GM20431 (cell line): ENCODE data around the gene GNPTG.
"Not testable (repeated sequence)": the region's sequence is repeated elsewhere in the genome, so short reads cannot be mapped to it uniquely, and the experiment has no call there.

Experiments
- in situ Hi-C: fragments of 300-500 bp; cut with MseI, MboI; formaldehyde crosslinking; loops from one replicate; pipeline ENCODE4 v1.15.0; 2020; ENCODE audit warnings: low sequenced_read_pairs; ENCODE audit not compliant: unreplicated experiment

GNPTG gene

DNA sequence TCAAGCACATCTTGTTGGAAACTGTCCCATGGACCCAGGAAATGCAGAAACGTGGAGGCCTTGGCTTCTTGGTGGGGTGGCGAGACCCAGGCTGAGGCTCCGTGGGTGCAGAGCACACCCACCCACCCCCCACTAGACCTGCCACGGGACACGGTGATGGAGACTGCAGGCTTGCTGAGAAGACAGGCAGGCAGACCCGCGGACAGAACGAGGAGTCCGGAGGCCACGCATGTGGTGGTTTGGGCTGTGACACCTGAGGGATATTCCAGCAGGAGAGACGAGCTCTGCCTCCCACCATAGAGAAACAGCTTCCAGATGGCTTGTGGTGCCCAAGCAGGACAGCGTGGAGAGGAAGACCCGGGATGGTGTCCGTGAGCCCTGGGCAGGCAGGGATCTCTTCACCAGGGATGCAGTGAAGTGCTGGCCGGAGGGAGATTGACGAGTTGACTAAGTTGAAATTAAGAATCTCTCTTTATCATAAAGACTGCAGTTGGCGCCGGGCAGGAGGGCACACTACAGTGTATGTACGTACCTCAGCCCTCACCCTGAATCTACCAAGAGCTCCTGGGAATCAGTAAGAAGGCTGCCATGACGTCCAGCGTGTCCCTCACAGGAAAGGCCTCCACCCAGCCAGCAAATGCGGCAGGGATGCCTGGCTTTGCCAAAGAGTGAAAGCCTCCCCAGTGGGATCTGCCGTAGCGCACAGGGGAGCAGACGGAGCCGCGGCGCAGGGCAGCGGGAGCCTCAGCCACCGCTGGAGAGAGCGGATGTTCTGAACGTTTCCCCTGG, 34.1 kb upstream of the GNPTG start:
- in situ Hi-C loops = no loop called here

DNA sequence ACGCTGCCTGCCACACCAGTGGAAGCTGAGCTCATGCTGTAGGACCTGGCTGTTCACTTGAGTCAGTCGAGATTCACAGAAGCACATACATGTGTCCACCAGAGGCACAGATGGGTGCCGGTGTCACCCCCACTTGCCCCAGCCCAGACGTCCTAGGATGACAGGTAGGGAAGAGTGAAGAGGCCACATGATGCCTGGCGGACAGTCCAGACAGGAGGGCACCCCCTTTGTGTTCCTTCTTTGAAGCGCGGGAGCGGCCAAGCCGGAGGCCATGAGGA, 33.5 kb upstream of the GNPTG start:
- in situ Hi-C loops = no loop called here

DNA sequence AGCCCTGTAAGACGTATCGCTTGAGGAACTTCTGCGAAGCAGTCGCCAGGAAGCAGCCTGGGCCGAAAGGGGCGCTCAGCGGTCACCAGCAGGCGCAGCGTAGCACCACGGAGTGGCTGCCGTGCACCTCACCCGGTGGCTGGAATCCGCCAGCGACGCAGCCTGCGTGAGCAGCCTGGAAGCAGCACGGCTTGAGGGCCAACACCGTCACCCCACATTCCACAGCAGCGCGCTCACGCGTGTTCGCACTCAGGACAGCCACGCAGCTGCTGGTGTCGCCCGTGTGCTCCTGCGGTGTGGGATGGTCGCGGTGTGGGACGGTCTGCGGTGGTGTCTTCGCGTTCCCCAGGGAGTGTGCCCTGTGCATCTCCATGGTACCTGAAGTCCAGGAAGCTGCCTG, 32.7 kb upstream of the GNPTG start:
- in situ Hi-C loops = no loop called here

DNA sequence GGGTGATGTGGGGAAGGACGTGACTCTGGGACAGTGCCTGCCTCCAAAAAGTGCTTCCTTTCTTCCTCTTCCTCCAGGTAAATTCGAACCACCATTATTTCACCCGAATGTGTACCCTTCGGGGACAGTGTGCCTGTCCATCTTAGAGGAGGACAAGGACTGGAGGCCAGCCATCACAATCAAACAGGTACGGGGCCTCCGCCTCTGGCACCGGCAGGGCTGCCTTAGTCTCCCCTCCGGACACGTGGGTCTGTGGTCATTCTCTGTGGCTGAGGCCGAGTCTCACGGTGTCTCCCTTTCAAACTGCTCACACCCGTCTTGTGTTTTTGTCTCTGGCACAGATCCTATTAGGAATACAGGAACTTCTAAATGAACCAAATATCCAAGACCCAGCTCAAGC, 31.6 kb upstream of the GNPTG start:
- in situ Hi-C loops = no loop called here

DNA sequence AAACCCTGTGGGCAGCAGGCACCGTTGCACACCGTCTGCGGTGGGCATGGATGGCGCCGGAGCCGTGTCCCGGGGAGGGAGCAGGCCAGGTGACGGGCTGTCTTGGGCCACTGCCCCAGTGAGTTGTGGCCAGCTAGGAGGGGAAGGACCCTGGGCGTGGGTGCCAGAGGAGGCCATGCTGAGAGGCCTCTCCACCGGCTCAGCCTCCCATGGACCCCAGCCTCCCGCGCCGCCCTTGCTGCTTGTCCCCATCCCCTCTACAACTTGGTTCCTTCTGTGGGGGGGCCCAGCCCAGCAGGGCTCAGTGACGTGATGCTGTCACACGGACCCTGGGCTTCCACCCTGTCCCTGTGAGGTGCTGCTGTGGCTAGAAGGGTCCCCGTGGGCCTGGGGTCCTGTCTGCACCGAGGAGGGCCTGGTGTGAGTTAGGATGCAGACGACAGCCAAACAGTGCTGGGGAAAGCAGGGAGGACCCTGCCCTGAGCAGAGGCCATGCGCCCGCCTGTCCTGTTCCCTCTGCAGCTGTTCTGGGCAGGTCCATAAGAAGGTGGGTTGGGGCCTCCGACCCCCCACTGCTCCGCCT, 31.0 kb upstream of the GNPTG start:
- in situ Hi-C loops = no loop called here

DNA sequence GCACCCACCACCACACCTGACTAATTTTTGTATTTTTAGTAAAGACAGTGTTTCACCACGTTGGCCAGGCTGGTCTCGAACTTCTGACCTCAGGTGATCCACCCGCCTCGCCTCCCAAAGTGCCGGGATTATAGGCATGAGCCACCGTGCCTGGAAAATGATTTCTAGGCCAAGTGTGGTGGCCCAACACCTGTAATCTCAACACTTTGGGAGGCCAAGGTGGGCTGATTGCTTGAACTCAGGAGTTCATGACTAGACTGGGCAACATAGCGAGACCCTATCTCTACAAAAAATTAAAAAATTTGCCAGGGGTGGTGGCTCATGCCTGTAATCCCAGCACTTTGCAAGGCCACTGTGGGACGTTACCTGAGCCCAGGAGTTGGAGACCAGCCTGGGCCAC, 29.3 kb upstream of the GNPTG start:
- in situ Hi-C loops = no loop called here

DNA sequence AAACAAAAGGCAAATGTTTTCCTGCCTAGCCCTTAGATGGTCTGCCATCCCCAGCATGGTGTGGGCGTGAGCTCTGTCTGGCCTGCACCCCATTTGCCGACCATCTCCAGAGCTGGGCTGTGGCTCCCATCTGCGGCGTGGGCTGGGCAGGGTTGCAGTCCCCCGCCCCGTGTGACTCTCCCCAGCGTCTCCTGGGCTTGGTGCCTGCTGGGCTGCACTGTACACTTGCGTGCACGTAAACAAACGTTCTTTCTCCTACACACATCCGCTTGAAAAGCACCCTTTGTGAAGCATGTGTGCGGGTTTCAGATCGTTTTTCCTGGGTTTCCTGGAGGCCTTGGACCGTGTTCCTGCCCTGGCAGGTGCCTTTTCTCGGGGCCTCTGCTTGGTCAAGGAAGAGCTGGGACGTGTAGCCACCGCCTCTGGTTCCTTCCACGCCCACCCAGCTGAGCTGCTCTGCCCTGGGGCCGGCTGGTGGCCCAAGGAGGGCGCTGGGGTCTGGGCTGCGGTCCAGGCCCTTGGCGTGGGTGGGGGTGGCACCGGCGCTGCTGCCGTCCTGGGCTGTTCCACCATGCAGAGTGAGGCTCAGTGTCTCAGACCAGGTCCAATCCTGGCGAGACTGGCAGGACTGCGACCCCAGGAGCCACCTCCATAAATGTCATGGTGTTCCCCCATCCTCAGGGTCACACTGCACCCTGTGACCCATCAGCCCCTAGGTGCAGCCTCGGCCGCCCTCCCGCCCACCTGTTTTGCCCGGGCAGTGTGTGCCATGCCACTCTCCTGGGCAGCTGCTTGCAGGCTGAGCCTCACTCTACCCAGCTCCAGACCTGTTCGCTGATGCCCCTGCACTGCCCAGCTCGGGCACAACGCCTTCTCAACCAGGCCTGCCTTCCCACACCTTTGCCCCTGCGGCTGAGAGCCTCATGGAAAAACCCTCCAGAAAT, 28.2 kb upstream of the GNPTG start:
- in situ Hi-C loops = no loop called here

DNA sequence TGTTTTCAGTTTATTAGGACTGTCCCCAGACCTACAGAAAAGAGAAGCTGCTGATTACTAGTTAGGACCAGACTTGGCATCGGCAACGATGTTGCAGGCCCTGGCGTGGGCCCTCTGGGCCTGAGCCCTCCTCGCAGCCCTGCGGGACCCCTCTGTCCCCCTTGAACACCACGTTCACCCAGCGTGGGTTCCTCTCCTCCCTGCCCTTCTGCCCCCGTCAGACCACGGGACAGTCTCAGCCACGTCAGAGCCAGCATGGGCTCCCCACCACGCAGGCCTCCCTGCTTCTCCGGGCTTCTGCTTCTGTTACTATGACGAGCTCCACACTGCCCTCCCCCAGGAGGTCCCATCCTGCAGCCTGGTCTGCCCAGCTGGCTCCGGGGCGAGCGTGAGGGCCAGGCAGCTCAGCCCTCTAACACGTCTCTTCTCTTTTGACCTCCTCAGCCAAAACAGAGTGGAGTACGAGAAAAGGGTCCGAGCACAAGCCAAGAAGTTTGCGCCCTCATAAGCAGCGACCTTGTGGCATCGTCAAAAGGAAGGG, 27.4 kb upstream of the GNPTG start:
- in situ Hi-C loops = no loop called here

DNA sequence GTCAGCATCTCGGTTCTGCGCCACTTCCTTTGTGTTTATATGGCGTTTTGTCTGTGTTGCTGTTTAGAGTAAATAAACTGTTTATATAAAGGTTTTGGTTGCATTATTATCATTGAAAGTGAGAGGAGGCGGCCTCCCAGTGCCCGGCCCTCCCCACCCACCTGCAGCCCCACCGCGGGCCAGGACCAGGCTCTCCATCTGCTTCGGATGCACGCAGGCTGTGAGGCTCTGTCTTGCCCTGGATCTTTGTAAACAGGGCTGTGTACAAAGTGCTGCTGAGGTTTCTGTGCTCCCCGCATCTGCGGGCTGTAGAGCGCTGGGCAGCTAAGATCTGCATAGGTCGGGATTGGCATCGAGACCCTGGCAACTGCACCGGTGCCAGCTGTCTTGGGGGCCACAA, 26.5 kb upstream of the GNPTG start:
- in situ Hi-C loops = no loop called here

DNA sequence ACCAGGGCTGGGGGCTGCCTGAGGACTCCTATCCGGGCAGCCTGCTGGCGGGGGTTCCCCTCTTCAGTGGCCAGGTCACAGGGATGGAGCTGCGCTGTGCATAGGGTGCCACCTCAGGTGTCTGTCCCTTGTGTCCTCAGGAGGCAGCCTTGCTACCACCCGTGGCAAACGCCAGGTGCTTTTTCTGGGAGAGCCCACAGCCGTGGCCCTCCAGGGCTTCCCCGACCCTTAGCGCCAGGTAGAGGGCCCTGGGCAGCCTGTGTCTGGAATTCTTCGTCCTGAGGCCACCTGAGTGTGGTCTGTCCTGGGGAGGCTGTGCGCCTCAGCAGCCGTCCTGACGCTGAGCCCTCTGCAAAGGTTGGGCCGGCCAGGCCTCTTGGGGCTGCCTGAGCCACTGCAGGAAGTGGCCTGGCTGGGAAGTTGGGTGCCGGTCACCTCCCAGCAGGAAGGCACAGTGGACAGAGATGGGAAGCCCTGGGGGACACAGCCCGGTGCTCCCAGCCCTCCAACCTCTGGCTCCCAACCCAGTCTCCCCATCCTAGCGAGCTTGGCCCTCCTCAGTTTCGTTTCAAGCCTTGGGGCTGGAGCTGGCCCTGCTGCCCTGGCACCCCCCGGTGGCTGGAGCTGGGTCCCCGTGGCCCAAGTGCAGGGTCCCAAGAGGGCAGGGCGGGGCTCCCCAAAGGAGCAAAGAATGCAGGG, 25.9 kb upstream of the GNPTG start:
- in situ Hi-C loops = no loop called here

DNA sequence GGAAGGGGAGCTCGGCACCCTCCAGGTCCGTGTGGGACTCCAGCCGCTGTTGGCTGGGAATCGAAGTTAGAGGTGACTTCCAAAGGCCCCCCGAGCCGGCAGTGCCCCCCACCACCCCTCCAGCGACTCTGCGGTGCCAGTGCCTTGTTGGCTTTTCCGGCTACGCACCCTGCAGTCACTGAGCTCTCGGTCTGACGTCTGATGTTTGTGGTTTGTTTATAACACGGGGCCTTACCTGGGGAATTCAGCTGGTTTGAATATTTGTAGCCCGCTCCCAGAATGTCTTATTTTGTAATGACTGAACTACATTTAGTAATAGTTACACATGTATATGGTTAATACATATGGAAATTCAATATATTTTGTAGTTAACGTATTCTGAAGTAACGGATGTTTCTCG, 25.3 kb upstream of the GNPTG start:
- in situ Hi-C loops = no loop called here

DNA sequence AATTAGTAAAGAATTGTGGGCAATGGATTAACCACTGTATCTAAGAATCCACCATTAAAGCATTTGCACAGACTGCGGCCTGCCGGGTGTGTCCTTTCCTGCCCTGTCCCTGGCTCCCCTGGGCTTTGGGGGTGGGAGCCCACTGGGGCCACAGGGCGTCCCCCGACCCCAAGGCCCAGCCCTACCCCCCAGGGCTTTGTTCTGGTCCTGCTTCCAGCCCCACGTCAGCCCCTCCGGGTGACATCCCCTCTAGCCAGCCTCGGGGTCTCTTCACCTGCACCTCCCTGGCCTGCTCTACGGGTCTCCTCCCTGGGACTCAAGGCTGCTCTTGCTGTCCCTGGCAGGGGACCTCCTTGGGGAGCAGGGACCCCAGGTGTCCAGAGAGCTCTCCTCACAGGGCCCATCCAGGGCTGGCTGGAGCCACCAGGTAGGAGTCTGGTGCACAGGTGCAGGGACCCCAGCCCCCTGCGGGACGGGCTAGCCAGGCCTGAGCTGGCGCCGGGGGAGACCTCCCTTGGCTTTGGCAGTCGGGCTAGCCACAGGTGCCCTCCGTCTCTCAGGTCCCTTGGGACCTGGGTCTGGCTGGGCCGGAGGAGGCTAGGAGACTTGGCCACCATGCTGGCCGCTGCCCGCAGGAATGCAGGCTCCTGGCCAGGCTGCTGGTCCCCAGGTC, 24.6 kb upstream of the GNPTG start:
- in situ Hi-C loops = no loop called here

DNA sequence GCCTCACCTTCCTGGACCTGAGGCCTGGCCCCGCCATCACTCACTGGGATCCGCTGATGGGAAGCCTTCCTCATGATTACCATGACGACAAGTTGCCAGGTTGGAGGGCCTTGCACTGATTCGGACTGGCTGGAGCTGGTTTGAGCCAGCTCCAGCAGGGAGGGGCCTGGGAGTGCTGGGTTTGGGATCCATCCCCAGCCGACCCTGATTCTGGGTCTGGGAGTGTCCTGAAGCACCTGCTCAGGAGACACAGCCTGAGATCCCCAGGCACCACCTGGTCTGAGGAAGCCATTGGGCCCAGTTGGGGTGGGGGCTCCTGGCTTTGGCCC, 24.1 kb upstream of the GNPTG start:
- in situ Hi-C loops = no loop called here

DNA sequence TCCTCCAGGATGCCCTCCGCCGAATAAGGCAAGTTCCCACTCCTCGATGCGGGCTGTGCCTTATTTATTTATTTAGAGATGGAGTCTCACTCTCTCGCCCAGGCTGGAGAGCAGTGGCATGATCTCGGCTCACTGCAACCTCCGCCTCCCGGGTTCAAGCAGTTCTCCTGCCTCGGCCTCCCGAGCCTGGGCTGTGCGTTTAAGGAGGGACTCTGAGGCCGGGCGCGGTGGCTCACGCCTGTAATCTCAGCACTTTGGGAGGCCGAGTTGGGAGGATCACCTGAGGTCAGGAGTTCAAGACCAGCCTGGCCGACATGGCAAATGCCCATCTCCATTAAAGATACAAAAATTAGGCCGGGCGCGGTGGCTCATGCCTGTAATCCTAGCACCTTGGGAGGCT, 23.6 kb upstream of the GNPTG start:
- in situ Hi-C loops = not testable (repeated sequence)

DNA sequence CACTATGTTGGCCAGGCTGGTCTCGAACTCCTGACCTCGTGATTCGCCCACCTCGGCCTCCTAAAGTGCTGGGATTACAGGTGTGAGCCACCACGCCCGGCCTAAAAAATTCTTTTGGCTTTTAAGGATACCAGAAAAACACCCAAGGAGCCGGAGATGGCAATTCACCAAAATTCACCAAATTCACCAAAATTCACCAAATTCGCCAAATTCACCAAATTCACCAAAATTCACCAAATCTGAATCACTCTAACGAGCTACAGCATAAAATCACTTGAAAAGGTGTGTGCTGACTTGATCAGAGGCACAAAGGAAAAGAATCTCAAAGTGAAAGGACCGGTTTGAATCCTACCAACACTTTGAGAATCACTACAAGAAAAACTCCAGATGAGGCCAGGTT, 22.8 kb upstream of the GNPTG start:
- in situ Hi-C loops = not testable (repeated sequence)

DNA sequence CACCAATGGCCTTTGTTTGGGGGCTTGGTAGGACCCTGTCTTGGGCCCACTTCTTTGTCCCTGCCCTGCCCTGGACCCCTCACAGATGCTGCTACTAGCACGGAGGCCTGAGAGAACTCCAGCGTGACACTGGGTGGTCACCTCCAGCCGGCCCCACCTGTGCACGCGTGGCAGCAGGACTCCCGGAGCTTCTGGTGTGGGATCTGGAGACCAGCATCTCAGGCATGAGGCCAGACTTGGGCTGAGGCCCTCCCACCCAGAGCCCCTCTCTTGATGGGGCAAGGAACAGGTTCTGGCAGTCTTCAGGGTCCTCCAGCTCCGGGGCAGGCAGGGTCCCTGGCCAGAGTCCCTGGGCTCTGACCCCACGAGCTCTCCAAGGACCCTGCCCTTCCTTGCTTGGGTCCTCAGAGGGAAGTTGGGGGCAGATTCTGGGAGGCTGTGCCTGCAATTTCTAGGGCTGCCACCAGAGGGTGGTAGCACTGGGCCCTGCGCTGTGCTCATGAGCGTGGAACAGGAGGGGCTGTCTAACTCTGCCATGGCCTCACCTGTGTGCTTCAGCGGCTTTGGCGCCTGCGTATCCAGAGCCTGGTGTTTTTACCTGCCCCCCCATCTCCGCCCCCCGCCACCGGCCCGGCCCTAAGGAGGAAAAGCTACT, 21.3 kb upstream of the GNPTG start:
- in situ Hi-C loops = no loop called here

DNA sequence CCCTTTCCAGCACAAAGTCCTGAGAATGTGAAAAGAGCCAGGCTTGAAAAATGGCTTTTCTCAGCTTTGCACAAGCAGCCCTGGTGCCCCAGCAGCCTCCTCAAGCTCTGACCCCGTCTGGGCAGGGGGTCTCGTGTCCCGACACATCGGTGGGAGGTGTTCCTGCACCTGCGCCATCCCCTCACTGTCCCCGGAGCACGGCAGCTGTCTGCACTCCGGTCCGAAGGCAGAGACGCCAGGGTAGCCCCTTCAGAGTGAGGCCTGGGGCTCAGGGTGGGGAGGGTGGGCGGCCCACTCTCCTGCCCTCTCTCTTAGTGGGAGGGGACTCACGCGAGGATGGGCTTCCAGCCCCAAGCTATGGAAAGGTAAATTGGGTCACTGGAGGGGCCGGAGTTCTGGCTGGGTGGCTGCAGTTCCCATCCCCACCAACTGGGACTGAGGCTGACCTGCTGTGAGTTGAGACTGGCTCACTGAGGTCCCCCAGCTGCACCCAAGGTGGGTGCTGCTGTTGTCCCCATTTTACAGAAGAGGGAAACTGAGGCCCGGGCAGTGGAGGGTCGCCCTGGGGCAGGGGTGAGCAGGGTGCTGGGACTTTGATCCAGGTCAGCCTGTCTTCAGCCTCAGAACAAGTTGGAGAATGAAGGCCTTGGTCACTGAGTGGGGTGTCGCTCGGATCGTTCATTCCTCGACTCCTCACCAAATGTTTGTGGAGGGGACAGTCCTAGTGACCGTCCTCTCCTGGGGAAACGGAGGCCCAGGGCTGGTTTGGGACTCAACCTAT, 20.6 kb upstream of the GNPTG start:
- in situ Hi-C loops = no loop called here

DNA sequence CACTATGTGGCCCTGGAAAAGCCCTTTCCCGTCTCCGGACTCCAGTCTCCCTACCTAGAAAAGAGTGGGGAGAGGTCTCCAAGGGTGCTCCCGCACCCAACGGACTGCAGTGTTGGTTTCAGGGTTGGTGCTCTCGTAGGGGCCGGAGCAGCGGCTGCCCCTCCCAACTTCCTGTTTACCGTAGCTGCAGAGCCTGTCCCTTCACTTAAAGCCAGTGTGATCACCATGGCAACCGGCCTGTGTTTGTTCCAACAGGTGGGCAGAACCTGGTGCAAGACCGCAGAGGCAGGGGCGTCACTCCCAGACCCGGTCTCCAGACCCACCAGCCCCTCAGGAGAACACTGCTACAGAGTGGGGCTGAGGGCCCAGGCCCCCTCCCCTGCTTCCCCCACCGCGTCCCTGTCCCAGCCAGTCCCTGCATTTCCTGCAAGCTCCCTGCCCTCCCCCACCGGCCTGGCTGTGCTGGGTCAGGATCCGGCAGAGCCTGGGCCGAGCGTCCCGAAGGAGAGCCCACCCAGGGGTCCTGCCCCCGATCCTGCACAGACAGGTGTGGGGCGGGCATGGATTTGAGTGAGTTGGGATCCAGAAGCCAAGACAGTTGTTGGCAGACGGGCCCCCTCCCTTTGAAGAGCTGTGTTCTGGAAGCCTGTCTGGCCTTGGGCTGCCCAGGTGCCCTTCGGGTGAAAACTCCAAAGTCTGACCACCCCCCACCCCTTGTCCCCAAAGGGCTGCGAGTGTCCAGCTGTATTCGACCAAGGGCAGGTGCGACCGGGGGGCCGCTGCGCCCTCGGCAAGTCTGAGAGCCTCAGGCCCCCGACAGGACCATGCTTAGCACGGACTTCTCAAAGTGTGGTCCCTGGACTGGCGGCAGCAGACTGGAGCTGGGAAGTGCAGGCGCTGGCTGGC, 19.8 kb upstream of the GNPTG start:
- in situ Hi-C loops = no loop called here
